Medulla oblongata (tissue), 1 donor: ENCODE results near the gene NFIX.

Source experiments
- DNase-seq: peaks from one replicate; pipeline ENCODE4 v3.0.0-alpha.2; 2015; ENCODE audit errors: extremely low spot score

Gene NFIX

DNA sequence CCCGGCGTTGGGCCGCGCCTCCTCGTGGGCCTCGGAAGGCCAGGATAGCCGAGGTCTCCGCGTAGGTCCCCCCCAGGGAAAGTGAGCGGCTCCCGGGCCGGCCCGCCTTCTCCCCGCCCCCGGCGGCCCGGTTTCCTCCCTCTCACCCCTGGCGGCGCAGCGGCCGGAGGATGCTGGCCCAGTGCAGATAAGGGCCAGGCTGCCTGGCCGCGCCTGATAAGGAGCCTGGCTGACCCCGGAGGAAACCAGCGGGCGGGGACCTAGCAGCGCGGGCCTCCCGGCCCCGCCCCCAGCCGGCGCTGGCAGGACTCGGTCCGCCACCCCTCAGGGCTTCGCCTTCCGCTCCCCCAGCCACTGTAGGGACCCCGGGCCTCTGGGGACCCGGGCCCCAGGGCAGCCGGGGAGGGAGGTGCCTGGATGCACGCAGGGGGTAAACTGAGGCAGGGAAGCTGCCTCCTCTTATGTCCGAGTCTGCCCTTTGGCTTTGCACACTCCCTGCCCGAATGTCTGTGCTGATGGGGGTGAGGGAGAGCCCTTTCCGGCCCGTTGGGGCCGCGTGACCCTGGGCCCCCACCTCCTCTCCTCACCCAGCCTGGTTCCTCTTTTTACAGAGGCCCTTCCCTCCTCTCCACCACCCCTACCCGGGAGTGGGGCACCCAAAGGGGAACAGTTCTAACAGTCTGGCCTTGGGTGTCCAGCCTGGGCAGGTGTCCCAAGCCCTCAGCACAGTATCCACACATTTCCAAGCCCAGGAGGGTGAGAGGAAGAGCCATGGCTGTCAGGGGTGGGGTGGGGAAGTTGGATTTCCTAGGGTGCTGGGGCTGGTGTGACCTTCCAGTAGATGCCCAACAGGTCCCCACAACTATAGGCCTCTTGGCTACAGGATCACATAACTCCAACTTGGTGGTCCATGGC lies 107.6 kb downstream of the NFIX start, which contains the start of gene LYL1:
LYL1 (minus strand) TSS at position 193 of the 915 bp plus-strand sequence. CDS start 1,687 bp downstream, outside the sequence.
- DNase-seq: peak; percentile 84

DNA sequence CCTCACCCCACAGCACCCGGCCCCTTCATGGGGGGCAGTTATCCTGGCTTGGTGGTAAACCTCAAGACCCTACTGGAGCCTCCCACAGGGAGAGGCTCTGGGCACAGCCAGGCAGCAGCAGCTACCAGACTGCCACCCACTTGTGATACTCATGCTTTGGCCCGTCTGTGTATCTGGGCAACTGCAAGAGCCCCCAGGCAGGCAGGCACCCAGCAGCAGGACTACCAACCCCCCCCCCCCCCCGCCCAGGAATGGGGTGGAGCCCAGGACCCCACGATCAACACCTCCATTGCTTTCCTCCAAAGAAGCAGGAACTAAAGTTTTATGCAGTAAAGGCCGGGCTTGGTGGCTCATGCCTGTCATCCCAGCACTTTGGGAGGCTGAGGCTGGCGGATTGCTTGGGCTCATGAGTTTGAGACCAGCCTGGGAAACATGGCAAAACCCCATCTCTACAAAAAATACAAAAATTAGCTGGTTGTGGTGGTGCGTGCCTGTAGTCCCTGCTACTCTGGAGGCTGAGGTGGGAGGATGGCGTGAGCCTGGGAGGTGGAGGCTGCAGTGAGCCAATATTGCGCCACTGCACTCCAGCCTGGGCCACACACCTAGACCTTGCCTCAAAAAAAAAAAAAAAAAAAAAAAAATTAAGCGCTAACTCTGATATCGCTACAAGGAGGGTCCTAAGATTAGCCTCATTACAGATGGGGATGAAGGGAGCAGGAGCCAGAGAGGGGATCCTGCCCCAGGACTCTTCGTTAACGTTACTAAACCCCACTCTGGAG lies 108.5 kb downstream of the NFIX start:
- DNase-seq: no peak

- DNase-seq: peak; percentile 70
Measured at GRCh38 chr19:13104360-13104847, 109.1 kb downstream of the NFIX start.

DNA sequence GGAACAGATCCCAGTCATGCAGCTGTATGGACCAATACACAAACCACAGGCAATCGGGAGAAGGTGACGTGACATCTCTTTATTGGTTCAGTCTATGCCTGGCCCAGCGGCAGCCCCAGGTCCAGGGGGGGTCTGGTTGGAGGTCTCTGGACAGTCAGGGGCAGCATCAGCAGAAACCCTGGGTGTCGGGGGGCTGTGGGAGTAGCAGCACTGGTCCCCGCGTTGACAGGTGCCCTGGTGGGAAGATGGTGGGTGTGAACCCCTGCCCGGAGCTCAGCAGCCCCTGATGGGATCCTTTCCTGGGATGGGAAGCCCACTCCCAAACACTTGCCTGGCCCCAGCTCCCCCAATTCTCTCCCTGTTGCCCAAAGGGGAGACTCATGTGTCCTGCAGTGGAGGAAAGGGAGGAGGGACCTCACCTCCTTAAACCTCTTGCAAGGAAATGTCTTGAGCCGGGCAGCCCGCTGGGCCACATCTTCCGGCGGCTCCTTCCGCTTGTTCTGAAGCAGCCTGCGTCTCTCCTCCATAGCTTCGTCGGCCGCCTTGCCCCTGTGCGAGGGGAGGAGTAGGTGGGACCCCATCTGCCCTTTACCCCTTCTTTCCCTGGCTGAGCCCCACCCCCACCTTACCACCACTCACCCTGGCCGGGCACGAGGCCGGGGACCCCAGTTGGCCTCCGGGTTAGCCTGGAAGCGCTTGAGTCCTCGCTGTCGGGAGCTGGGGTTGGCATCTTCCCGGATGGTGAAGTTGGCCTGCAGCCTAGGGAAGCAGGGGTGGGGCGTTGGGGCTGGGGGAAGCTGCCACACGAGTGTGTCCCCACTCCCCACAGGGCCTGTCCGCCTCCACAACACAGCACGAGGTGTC lies 109.8 kb downstream of the NFIX start:
- no peak for DNase-seq

- no peak for DNase-seq
Measured at GRCh38 chr19:13109361-13110098, 114.3 kb downstream of the NFIX start.

DNA sequence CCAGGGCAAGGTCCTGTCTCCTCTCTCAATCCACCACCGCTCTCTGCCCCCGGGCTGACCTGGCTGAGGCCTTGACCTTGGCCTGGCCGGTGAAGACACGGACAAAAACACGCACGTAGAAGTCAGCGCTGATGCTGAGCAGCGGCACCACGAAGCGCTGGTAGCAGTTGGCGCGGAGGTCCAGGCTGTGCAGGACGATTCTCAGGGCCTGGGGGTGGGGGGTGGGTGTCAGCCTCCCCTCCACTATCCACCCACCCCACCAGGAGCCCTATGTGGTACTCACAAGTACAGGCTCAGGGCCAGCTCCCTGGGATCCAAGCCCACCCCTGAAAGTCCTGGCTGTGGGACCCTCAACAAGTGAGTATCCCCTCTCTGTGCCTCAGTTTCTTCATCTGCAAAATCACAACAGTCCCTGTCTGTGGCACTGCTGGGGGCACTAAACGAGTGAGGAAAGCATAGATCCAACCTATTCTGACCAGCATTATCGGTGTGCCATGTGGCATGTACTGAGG lies 114.9 kb downstream of the NFIX start:
- DNase-seq: no peak

DNA sequence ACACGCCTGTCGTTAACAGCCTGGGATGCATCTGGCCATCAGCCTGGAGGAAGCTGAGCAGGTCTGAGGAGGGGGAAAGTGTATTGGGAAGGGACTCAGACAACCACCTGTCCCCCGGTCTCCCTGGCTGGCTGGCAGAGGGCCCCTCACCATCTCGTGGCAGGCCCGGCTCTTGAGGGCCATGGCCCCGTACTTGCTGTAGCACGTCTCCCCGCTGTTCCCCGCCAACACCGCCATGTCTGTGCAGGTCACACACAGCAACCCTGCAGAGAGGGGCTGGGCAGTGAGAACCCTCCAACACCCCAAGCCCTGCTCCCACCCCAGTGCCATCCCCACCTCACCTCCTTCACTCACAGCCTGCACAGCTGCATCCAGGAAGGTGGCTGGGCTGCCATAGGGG lies 117.3 kb downstream of the NFIX start:
- no peak for DNase-seq

DNA sequence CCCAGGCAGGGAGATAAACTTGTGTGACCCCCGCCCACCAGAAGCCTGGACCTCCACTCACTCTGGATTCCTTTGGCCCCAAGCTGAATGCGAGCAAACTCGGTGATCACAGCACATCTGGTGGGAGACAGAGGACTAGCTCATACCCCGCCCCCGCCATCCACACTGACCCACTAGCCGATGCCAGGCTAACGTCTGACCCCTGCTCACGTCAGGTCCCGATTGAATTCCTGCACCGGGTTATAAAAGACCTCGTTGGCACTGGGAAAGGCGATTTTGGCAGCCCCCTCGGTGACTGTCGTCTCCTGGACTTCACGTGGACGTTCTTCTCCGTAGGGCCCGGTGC lies 120.6 kb downstream of the NFIX start:
- DNase-seq: no peak

- DNase-seq: peak; percentile 90
Measured at GRCh38 chr19:13116282-13117175, 121.3 kb downstream of the NFIX start, which contains the start of gene TRMT1. Gene TRMT1, minus strand, starts transcription at chr19:13116740. Its CDS starts 341 bp downstream, at chr19:13116399.

GRCh38 chr19:13117176-13117771 lies 122.0 kb downstream of the NFIX start:
- no peak for DNase-seq

GRCh38 chr19:13117772-13118423 lies 122.6 kb downstream of the NFIX start, which contains the start of gene NACC1:
Gene NACC1, plus strand, starts transcription at chr19:13118264. Its CDS starts 16,944 bp downstream, at chr19:13135208.
- DNase-seq: peak; percentile 91

DNA sequence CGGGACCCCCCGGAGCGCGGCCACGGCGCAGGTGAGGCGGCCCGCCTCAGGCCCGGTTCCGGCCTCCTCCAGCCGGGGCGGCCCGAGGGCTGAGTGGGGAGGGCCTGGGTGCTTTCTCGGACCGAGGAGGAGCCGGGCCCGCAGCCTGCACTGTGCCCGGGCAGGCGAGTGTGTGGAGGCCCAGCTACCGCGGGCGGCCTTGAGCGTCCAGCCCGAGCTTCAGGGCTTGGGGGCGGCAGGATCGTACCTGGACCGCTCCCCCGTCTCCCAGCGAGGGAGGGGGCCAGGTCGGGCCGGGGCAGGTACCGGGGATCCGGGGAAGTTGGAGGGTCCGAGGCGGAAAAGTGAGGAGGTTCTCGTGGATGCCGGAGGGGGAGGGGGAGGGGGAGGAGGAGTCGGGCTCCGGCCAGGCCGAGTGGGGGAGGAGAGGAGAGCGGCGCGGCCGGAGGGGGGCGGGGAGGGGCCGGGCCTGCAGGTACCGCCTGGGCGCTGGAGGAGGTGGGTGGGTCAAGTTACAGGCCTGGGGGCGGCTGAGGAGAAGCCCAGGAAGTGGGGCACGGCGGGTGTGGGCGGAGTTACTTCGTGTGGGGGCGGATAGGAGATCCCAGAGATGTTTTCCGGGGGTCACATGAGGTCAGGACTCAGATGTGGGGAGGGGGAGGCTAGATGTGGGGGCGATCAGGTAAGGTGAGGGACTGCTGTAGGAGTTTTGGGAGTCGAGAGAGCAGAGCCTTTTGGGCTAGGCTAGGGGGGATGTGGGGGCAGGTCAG lies 123.3 kb downstream of the NFIX start:
- DNase-seq: peak; percentile 12

DNA sequence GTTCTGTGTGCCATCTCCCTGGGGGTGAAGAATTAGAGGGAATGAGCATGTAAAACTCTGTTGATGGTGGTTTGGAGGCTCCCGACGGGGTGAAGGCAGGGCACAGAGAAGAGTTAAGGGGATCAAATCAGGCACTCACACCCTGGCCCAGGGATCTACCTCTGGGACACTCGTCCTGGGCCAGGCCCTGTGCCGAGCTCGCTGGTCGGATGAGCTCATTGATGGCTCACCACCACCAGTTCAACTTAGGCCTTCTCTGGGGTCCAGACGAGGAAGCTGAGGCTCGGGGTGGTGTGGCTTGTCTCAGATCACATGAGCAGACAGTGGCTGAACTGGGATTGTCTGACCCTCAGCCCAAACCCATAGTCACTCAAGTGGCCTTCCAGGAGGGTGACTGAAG lies 124.4 kb downstream of the NFIX start:
- DNase-seq: no peak

DNA sequence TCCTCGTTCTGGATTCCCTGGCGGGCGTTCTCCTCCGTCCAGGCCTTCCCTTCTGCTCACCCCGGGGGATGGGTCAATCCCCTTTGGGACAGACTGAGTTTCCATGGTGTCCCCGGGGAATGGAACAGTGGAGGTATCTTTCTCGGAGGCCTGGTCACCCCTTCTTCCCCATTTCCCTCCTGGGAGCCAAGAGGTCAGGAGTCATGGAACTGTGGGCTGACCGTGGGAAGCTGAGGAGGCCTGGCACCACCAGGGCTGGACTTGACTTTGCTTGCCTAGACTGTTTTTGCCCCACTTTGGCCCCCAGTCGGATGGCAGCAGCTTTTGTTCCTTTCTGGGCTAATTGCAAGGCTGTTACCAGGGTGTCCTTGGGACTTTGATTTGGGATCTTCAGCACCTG lies 124.8 kb downstream of the NFIX start:
- DNase-seq: no peak

GRCh38 chr19:13120817-13121216 lies 125.5 kb downstream of the NFIX start:
- DNase-seq: no peak

DNA sequence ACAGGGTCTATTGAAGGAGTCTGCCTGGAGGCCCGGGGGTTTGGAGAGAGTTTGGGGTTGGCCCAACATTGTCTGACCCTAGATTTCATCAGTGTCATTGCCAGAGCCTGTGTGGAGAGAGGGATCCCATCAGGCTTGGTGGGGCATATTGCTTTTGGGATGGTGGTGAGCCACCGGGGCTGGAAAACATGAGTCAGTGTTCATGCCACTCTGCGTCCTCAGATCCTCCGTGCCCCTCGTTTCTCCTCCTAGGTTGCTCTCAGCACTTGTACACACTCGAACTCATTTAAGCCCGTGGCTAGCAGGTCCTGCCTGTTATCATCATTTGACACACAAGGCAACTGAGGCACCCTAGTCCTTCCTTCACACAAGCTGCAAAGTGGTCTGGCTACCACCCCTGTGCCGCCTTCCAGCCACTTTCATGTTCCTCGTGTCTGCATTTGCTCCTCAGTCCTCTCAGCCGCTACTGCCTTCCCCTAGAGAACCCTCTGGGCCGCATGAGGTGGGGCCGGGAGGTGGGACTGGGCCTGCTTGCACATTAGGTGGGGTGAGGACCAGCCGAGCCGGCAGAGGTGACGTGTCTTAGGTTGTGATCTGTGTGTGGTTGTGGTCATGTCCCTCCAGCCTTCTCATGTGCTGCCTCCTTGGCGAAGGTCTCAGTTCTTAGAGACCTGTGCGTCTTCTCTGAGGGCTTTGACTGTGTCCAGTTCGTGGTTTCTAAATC lies 126.4 kb downstream of the NFIX start:
- DNase-seq: no peak

DNA sequence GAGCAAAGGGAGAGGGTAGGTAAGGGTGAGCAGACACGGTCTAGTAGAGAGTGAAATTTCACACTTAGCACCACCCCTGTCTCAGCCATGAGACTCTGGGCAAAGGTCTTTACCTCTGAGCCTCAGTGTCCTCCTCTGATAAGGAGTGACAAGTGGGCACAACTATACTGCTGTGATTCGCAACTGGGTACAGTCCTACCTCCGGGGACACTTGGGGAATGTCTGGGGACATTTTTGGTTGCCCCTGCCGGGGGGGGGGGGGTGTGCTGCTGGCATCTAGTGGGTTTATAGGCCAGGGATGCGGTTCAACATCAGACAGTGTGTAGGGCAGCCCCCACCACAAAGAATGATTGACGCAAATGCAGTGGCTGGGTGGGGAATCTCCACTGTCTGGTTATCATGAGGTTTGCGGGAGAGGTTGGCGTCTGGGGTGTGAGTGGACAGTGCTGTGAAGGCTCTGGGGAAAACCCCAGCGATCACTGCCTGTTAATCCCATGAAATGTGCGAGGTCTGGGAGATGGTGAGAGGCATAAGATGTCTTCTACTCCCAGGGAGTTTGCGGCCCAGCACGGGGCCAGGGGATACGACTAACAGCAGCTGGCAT lies 127.1 kb downstream of the NFIX start:
- no peak for DNase-seq
